ENCODE results near the gene COL24A1.
A peak's percentile ranks its signal among the peaks of the same experiment; 100 is the strongest.
"Not testable (repeated sequence)": the region's sequence is repeated elsewhere in the genome, so short reads cannot be mapped to it uniquely, and the experiment has no call there.

COL24A1 gene

DNA sequence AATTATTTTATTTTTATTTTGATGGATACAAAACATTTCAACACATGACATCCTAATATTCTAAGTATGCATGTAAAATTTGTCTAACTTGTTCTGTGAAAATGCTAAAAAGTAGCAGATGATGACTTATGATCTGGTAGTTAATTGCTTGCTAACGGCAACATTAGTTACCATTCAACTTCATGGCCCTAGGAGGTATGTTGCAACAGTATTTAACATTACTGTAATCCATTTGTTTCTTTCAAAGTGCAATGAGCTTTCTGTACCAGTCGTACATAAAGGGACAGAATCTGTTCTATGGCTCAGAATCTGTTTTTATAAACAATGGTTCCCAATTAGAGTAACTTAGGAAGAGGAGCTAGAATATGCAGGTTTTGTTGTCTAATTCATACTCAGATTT lies 356.8 kb downstream of the COL24A1 start:
- TF ChIP-seq SUZ12 (IDR thresholded peaks at IDR 0.05; ENCODE audit: extremely low read depth, insufficient read depth, insufficient read length) (no peak), YY1 (IDR thresholded peaks at IDR 0.05; ENCODE audit: insufficient read depth, insufficient read length) (no peak), ZNF274 (IDR thresholded peaks at IDR 0.05; ENCODE audit: low read depth, low read length) (no peak)
- H3K36me3 ChIP-seq (ENCODE audit: insufficient read depth, insufficient read length, low read length) = no peaks in the 10 kb centered on the region
- H3K9me3 ChIP-seq (ENCODE audit: insufficient read depth, low read length) = no peaks in the 10 kb centered on the region
- no peak overlapping the region for H3K4me3 ChIP-seq (ENCODE audit: insufficient read length, low read depth)
- H3K4me1 ChIP-seq (ENCODE audit: insufficient read depth, insufficient read length) = no peaks in the 10 kb centered on the region
- no peaks in the 10 kb centered on the region for H3K27me3 ChIP-seq (ENCODE audit: insufficient read depth, insufficient read length)
- DNase-seq (ENCODE audit: low read depth, low spot score) = no peak
- no peak overlapping the region for H3K9ac ChIP-seq (ENCODE audit: insufficient read length, low read depth)

GRCh38 chr1:85798419-85798818 lies 358.2 kb downstream of the COL24A1 start:
- Histone ChIP-seq H3K4me3 (ENCODE audit: insufficient read length, low read depth) (no peak overlapping the region), H3K4me1 (ENCODE audit: insufficient read depth, insufficient read length) (no peaks in the 10 kb centered on the region), H3K9ac (ENCODE audit: insufficient read length, low read depth) (no peak overlapping the region), H3K36me3 (ENCODE audit: insufficient read depth, insufficient read length, low read length) (no peaks in the 10 kb centered on the region), H3K27me3 (ENCODE audit: insufficient read depth, insufficient read length) (no peaks in the 10 kb centered on the region), H3K9me3 (ENCODE audit: insufficient read depth, low read length) (no peaks in the 10 kb centered on the region)
- TF ChIP-seq SUZ12 (IDR thresholded peaks at IDR 0.05; ENCODE audit: extremely low read depth, insufficient read depth, insufficient read length) = no peak
- TF ChIP-seq ZNF274 (IDR thresholded peaks at IDR 0.05; ENCODE audit: low read depth, low read length) = no peak
- no peak for TF ChIP-seq YY1 (IDR thresholded peaks at IDR 0.05; ENCODE audit: insufficient read depth, insufficient read length)
- DNase-seq (ENCODE audit: low read depth, low spot score) = no peak

GRCh38 chr1:85777021-85777420 lies 379.6 kb downstream of the COL24A1 start:
- DNase-seq (ENCODE audit: low read depth, low spot score); H3K4me1 ChIP-seq (ENCODE audit: insufficient read depth, insufficient read length); H3K27me3 ChIP-seq (ENCODE audit: insufficient read depth, insufficient read length); H3K9me3 ChIP-seq (ENCODE audit: insufficient read depth, low read length); H3K9ac ChIP-seq (ENCODE audit: insufficient read length, low read depth); H3K4me3 ChIP-seq (ENCODE audit: insufficient read length, low read depth); H3K36me3 ChIP-seq (ENCODE audit: insufficient read depth, insufficient read length, low read length): not testable (repeated sequence)

DNA sequence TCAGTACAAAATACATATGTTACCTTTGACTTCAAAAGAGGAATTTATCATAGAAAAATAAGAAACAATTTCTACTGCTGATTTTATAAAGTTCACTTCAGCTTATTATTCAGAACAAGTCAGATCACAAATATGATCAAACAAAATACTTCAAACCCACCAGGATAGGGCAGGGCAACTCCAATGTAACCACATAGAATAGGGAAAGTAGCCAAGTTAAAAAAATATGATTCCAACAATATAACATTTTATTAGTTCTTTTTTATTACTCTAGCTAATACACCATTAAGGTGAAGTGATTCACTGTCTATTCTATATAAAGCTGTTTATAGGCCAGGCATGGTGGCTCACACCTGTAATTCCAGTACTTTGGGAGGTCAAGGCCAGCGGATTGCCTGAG lies 393.8 kb downstream of the COL24A1 start:
- Histone ChIP-seq H3K36me3 (ENCODE audit: insufficient read depth, insufficient read length, low read length) (no peaks in the 10 kb centered on the region), H3K9ac (ENCODE audit: insufficient read length, low read depth) (no peak overlapping the region), H3K27me3 (ENCODE audit: insufficient read depth, insufficient read length) (no peaks in the 10 kb centered on the region), H3K4me1 (ENCODE audit: insufficient read depth, insufficient read length) (no peaks in the 10 kb centered on the region), H3K9me3 (ENCODE audit: insufficient read depth, low read length) (no peaks in the 10 kb centered on the region), H3K4me3 (ENCODE audit: insufficient read length, low read depth) (no peak overlapping the region)
- TF ChIP-seq YY1 (IDR thresholded peaks at IDR 0.05; ENCODE audit: insufficient read depth, insufficient read length) (no peak), SUZ12 (IDR thresholded peaks at IDR 0.05; ENCODE audit: extremely low read depth, insufficient read depth, insufficient read length) (no peak), ZNF274 (IDR thresholded peaks at IDR 0.05; ENCODE audit: low read depth, low read length) (no peak)
- no peak for DNase-seq (ENCODE audit: low read depth, low spot score)

- H3K9me3 ChIP-seq (ENCODE audit: insufficient read depth, low read length) = no peaks in the 10 kb centered on the region
- no peak overlapping the region for H3K4me3 ChIP-seq (ENCODE audit: insufficient read length, low read depth)
- no peaks in the 10 kb centered on the region for H3K27me3 ChIP-seq (ENCODE audit: insufficient read depth, insufficient read length)
- H3K36me3 ChIP-seq (ENCODE audit: insufficient read depth, insufficient read length, low read length) = no peaks in the 10 kb centered on the region
- no peaks in the 10 kb centered on the region for H3K4me1 ChIP-seq (ENCODE audit: insufficient read depth, insufficient read length)
- H3K9ac ChIP-seq (ENCODE audit: insufficient read length, low read depth) = no peak overlapping the region
- DNase-seq (ENCODE audit: low read depth, low spot score) = no peak
- TF ChIP-seq YY1 (IDR thresholded peaks at IDR 0.05; ENCODE audit: insufficient read depth, insufficient read length) (no peak), ZNF274 (IDR thresholded peaks at IDR 0.05; ENCODE audit: low read depth, low read length) (no peak)
Observed at GRCh38 chr1:85756864-85757263, 399.7 kb downstream of the COL24A1 start.

GRCh38 chr1:85748120-85748519 lies 408.5 kb downstream of the COL24A1 start:
- Histone ChIP-seq H3K4me1 (ENCODE audit: insufficient read depth, insufficient read length) (no peaks in the 10 kb centered on the region), H3K27me3 (ENCODE audit: insufficient read depth, insufficient read length) (no peaks in the 10 kb centered on the region), H3K9ac (ENCODE audit: insufficient read length, low read depth) (no peak overlapping the region), H3K9me3 (ENCODE audit: insufficient read depth, low read length) (peaks cover 10% of the 10 kb centered on the region), H3K4me3 (ENCODE audit: insufficient read length, low read depth) (peak overlapping the region; percentile 21), H3K36me3 (ENCODE audit: insufficient read depth, insufficient read length, low read length) (no peaks in the 10 kb centered on the region)
- DNase-seq (ENCODE audit: low read depth, low spot score) = no peak
- TF ChIP-seq YY1 (IDR thresholded peaks at IDR 0.05; ENCODE audit: insufficient read depth, insufficient read length) = no peak
- no peak for TF ChIP-seq SUZ12 (IDR thresholded peaks at IDR 0.05; ENCODE audit: extremely low read depth, insufficient read depth, insufficient read length)
- TF ChIP-seq ZNF274 (IDR thresholded peaks at IDR 0.05; ENCODE audit: low read depth, low read length) = no peak

- Histone ChIP-seq H3K9ac (ENCODE audit: insufficient read length, low read depth) (no peak overlapping the region), H3K9me3 (ENCODE audit: insufficient read depth, low read length) (peaks cover 10% of the 10 kb centered on the region), H3K36me3 (ENCODE audit: insufficient read depth, insufficient read length, low read length) (no peaks in the 10 kb centered on the region), H3K4me1 (ENCODE audit: insufficient read depth, insufficient read length) (no peaks in the 10 kb centered on the region), H3K4me3 (ENCODE audit: insufficient read length, low read depth) (no peak overlapping the region), H3K27me3 (ENCODE audit: insufficient read depth, insufficient read length) (no peaks in the 10 kb centered on the region)
- TF ChIP-seq SUZ12 (IDR thresholded peaks at IDR 0.05; ENCODE audit: extremely low read depth, insufficient read depth, insufficient read length) (no peak), YY1 (IDR thresholded peaks at IDR 0.05; ENCODE audit: insufficient read depth, insufficient read length) (no peak), ZNF274 (IDR thresholded peaks at IDR 0.05; ENCODE audit: low read depth, low read length) (no peak)
- no peak for DNase-seq (ENCODE audit: low read depth, low spot score)
Observed at GRCh38 chr1:85746777-85747176, 409.8 kb downstream of the COL24A1 start.

- Histone ChIP-seq H3K27me3 (ENCODE audit: insufficient read depth, insufficient read length) (no peaks in the 10 kb centered on the region), H3K4me1 (ENCODE audit: insufficient read depth, insufficient read length) (no peaks in the 10 kb centered on the region), H3K4me3 (ENCODE audit: insufficient read length, low read depth) (no peak overlapping the region), H3K9ac (ENCODE audit: insufficient read length, low read depth) (no peak overlapping the region), H3K9me3 (ENCODE audit: insufficient read depth, low read length) (peaks cover 10% of the 10 kb centered on the region), H3K36me3 (ENCODE audit: insufficient read depth, insufficient read length, low read length) (no peaks in the 10 kb centered on the region)
- no peak for TF ChIP-seq ZNF274 (IDR thresholded peaks at IDR 0.05; ENCODE audit: low read depth, low read length)
- no peak for TF ChIP-seq SUZ12 (IDR thresholded peaks at IDR 0.05; ENCODE audit: extremely low read depth, insufficient read depth, insufficient read length)
- no peak for TF ChIP-seq YY1 (IDR thresholded peaks at IDR 0.05; ENCODE audit: insufficient read depth, insufficient read length)
- DNase-seq (ENCODE audit: low read depth, low spot score) = no peak
Observed at GRCh38 chr1:85743814-85744213, 412.8 kb downstream of the COL24A1 start.

All from NT2/D1 (cell line).